ENCODE results near the gene KIRREL2. TPM values are rescaled to one million over a fixed set of nuclear protein-coding genes. Genes with fewer than 3 reads are reported as not detected.
A peak's percentile ranks its signal among the peaks of the same experiment; 100 is the strongest.

Gene KIRREL2
- total and polyA plus RNA-seq, 4 donors: not detected

DNA sequence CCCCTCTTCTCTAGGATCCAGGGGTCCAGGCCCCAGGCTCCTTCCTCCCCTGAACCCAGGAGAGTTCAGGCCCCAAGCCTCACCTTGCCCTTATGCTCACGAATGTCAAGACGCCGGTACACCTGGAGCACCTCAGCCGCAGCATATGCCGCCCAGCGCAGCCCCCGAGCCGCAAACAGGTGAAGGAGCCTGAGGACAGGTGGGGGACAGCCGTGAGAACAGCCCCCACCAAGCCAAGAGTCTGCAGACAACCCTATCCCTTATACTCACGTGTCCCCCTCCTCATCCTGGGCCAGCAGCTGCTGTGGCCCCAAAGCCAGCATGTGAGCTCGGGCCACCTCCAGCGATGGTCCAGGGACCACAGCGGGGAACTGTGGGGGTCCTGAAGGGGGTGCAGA is 39.9 kb downstream of the KIRREL2 start:
- peaks cover 3 to 16% (median 8%) of the 10 kb centered on the region in 4 donors for H3K36me3 ChIP-seq (ENCODE audit: control insufficient read depth in 4 of 4, insufficient read depth in 3 of 4, low read depth in 1 of 4, low read length in 3 of 4)
- 96% methylated on average over 13 of the region's 13 CpGs for WGBS
- DNase-seq (ENCODE audit: low spot score): no peak

DNA sequence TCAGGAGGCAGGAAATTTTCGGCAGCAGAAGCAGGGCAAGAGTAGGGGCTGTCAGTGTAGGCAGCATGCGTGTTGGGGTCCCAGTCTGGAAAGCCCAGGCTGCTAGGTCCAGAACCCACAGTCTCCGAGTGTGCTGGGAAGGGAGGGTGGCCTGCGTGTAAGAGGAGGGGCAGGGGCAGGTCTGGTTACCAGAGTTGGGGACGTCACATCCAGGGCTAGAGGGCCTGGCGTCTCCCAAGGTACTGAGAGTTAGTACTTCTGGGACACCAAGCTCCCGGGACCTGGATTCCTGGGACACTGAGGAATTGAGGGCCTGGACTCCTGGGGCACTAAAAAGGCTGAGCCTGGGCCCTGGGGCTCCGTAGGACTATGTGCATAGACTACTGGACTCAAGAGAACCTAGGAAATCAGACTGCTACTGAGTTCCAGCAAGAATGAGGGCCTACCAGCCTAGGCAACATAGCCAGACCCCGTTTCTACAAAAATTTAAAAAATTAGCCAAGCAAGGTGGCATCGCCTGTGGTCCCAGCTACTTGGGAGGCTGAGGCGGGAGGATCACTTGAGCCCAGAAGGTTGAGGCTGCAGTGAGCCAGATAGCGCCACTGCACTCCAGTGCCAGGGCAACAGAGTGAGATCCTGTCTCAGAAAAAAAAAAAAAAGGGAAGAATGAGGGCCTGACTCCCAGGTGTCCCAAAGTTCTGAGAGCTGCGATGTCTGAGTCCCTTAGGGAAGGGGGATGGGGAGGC is 41.2 kb downstream of the KIRREL2 start:
- no peak for TF ChIP-seq TAF1 (conservative IDR thresholded peaks at IDR 0.05)
- TF ChIP-seq NR2F2 (IDR thresholded peaks at IDR 0.05): no peak
- TF ChIP-seq YY1 (IDR thresholded peaks at IDR 0.05): no peak
- TF ChIP-seq JUND (IDR thresholded peaks at IDR 0.05): no peak
- TF ChIP-seq, protein P1, sequence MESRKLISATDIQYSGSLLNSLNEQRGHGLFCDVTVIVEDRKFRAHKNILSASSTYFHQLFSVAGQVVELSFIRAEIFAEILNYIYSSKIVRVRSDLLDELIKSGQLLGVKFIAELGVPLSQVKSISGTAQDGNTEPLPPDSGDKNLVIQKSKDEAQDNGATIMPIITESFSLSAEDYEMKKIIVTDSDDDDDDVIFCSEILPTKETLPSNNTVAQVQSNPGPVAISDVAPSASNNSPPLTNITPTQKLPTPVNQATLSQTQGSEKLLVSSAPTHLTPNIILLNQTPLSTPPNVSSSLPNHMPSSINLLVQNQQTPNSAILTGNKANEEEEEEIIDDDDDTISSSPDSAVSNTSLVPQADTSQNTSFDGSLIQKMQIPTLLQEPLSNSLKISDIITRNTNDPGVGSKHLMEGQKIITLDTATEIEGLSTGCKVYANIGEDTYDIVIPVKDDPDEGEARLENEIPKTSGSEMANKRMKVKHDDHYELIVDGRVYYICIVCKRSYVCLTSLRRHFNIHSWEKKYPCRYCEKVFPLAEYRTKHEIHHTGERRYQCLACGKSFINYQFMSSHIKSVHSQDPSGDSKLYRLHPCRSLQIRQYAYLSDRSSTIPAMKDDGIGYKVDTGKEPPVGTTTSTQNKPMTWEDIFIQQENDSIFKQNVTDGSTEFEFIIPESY (IDR thresholded peaks at IDR 0.05): no peak
- TF ChIP-seq HNF4A (conservative IDR thresholded peaks at IDR 0.05): no peak
- TF ChIP-seq GABPA (IDR thresholded peaks at IDR 0.05 in 1 of 2, conservative IDR thresholded peaks at IDR 0.05 in 1 of 2): no peak
- TF ChIP-seq, protein P2, sequence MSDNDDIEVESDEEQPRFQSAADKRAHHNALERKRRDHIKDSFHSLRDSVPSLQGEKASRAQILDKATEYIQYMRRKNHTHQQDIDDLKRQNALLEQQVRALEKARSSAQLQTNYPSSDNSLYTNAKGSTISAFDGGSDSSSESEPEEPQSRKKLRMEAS (IDR thresholded peaks at IDR 0.05): no peak
- no peak for TF ChIP-seq FOXA2 (IDR thresholded peaks at IDR 0.05)
- TF ChIP-seq HNF4G (IDR thresholded peaks at IDR 0.05): no peak
- Histone ChIP-seq H3K9me3 (ENCODE audit: control insufficient read depth in 4 of 4, low read length in 3 of 4) (no peaks in the 10 kb centered on the region), H3K27me3 (ENCODE audit: control insufficient read depth in 4 of 4, insufficient read depth in 4 of 4, low read length in 3 of 4) (no peaks in the 10 kb centered on the region), H3K4me3 (ENCODE audit: low read depth in 1 of 3, low read length in 3 of 3) (peak overlapping the region in 1 of 3 donors; percentile 61), H3K4me1 (ENCODE audit: control insufficient read depth in 4 of 4, insufficient read depth in 4 of 4, low read length in 3 of 4) (peaks cover 0 to 4% (median 2%) of the 10 kb centered on the region in 4 donors), H3K36me3 (ENCODE audit: control insufficient read depth in 4 of 4, insufficient read depth in 3 of 4, low read depth in 1 of 4, low read length in 3 of 4) (peaks cover 3 to 15% (median 6%) of the 10 kb centered on the region in 4 donors), H3K9ac (ENCODE audit: low read depth in 1 of 2, low read length in 2 of 2) (peak overlapping the region in 1 of 2 donors; percentile 70), H3K27ac (ENCODE audit: low read depth in 1 of 2, low read length in 2 of 2) (peak overlapping the region in 1 of 2 donors; percentile 91)
- 94% methylated on average over 13 of the region's 13 CpGs for WGBS
- DNase-seq (ENCODE audit: low spot score): no peak

More for the DNA sequence above, 39.9 kb downstream of the KIRREL2 start:
- Histone ChIP-seq H3K4me1 (ENCODE audit: control insufficient read depth in 4 of 4, insufficient read depth in 4 of 4, low read length in 3 of 4) (peaks cover 0 to 4% (median 2%) of the 10 kb centered on the region in 4 donors), H3K9me3 (ENCODE audit: control insufficient read depth in 4 of 4, low read length in 3 of 4) (no peaks in the 10 kb centered on the region), H3K4me3 (ENCODE audit: low read depth in 1 of 3, low read length in 3 of 3) (no peak overlapping the region), H3K27me3 (ENCODE audit: control insufficient read depth in 4 of 4, insufficient read depth in 4 of 4, low read length in 3 of 4) (no peaks in the 10 kb centered on the region), H3K27ac (ENCODE audit: low read depth in 1 of 2, low read length in 2 of 2) (no peak overlapping the region), H3K9ac (ENCODE audit: low read depth in 1 of 2, low read length in 2 of 2) (no peak overlapping the region)
- TF ChIP-seq NR2F2 (IDR thresholded peaks at IDR 0.05): no peak
- TF ChIP-seq, protein P1 (IDR thresholded peaks at IDR 0.05): no peak
- TF ChIP-seq, protein P2 (IDR thresholded peaks at IDR 0.05): no peak

DNA sequence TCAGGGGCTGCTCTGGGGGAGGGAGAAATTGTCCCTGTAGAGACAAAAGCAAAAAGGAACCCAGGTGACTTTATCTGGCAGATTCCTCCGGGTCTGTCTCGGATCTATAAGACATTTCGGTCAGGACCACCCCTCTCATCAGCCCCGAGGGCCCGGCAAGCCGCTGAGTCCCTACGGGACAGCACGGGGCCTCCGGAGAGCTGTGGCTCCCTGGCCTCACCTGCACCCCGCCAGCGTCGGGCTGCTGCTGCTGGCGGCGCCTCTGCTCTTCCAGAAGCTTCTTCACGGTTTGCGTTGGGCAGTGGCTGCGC is 41.7 kb downstream of the KIRREL2 start:
- Histone ChIP-seq H3K27me3 (ENCODE audit: control insufficient read depth in 4 of 4, insufficient read depth in 4 of 4, low read length in 3 of 4) (no peaks in the 10 kb centered on the region), H3K9ac (ENCODE audit: low read depth in 1 of 2, low read length in 2 of 2) (peak overlapping the region in 1 of 2 donors; percentile 70), H3K4me1 (ENCODE audit: control insufficient read depth in 4 of 4, insufficient read depth in 4 of 4, low read length in 3 of 4) (peaks cover 0 to 4% (median 2%) of the 10 kb centered on the region in 4 donors), H3K36me3 (ENCODE audit: control insufficient read depth in 4 of 4, insufficient read depth in 3 of 4, low read depth in 1 of 4, low read length in 3 of 4) (peaks cover 0 to 13% (median 6%) of the 10 kb centered on the region in 4 donors), H3K4me3 (ENCODE audit: low read depth in 1 of 3, low read length in 3 of 3) (peak overlapping the region in 1 of 3 donors; percentile 61), H3K27ac (ENCODE audit: low read depth in 1 of 2, low read length in 2 of 2) (peak overlapping the region; percentile 87 to 91), H3K9me3 (ENCODE audit: control insufficient read depth in 4 of 4, low read length in 3 of 4) (no peaks in the 10 kb centered on the region)
- no peak for DNase-seq (ENCODE audit: low spot score)
- WGBS: 56% methylated on average over 17 of the region's 17 CpGs
- no peak for TF ChIP-seq NR2F2 (IDR thresholded peaks at IDR 0.05)
- no peak for TF ChIP-seq GABPA (IDR thresholded peaks at IDR 0.05 in 1 of 2, conservative IDR thresholded peaks at IDR 0.05 in 1 of 2)
- TF ChIP-seq, protein P3, sequence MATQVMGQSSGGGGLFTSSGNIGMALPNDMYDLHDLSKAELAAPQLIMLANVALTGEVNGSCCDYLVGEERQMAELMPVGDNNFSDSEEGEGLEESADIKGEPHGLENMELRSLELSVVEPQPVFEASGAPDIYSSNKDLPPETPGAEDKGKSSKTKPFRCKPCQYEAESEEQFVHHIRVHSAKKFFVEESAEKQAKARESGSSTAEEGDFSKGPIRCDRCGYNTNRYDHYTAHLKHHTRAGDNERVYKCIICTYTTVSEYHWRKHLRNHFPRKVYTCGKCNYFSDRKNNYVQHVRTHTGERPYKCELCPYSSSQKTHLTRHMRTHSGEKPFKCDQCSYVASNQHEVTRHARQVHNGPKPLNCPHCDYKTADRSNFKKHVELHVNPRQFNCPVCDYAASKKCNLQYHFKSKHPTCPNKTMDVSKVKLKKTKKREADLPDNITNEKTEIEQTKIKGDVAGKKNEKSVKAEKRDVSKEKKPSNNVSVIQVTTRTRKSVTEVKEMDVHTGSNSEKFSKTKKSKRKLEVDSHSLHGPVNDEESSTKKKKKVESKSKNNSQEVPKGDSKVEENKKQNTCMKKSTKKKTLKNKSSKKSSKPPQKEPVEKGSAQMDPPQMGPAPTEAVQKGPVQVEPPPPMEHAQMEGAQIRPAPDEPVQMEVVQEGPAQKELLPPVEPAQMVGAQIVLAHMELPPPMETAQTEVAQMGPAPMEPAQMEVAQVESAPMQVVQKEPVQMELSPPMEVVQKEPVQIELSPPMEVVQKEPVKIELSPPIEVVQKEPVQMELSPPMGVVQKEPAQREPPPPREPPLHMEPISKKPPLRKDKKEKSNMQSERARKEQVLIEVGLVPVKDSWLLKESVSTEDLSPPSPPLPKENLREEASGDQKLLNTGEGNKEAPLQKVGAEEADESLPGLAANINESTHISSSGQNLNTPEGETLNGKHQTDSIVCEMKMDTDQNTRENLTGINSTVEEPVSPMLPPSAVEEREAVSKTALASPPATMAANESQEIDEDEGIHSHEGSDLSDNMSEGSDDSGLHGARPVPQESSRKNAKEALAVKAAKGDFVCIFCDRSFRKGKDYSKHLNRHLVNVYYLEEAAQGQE (IDR thresholded peaks at IDR 0.05): no peak
- no peak for TF ChIP-seq FOXA2 (IDR thresholded peaks at IDR 0.05)
- TF ChIP-seq, protein P1 (IDR thresholded peaks at IDR 0.05): no peak
- TF ChIP-seq SP1 (IDR thresholded peaks at IDR 0.05): no peak
- no peak for TF ChIP-seq EGR1 (IDR thresholded peaks at IDR 0.05; ENCODE audit: low read depth in 2 of 2)
- TF ChIP-seq, protein P2 (IDR thresholded peaks at IDR 0.05): no peak
- TF ChIP-seq RXRA (IDR thresholded peaks at IDR 0.05): no peak
- no peak for TF ChIP-seq RAD21 (IDR thresholded peaks at IDR 0.05)
- no peak for TF ChIP-seq YY1 (IDR thresholded peaks at IDR 0.05)

Measured in liver (tissue), 9 donors.